ENCODE measurements around the gene ERGIC1. TPM values are rescaled to one million over a fixed set of nuclear protein-coding genes. Genes with fewer than 3 reads are reported as not detected.

The ERGIC1 gene
- total and polyA plus RNA-seq, 2 experiments from 2014 or later: 25.2 to 92.2 TPM

GRCh38 chr5:172886974-172887501, 53.0 kb downstream of the ERGIC1 start:
- H3F3A ChIP-seq (replicated peaks; ENCODE audit: low read depth): no peaks in the 10 kb centered on the region
- H4K20me1 ChIP-seq (replicated peaks; ENCODE audit: insufficient read depth): peaks cover 18% of the 10 kb centered on the region
- TF ChIP-seq EZH2 (IDR thresholded peaks at IDR 0.05; ENCODE audit: low read depth, unreplicated experiment) (no peak), JUNB (IDR thresholded peaks at IDR 0.05; ENCODE audit: unreplicated experiment) (no peak), CREB1 (CRISPR knock-in tag; IDR thresholded peaks at IDR 0.05; ENCODE audit: low read depth) (no peak), ZNF114 (CRISPR knock-in tag; IDR thresholded peaks at IDR 0.05) (no peak), POLR2AphosphoS5 (IDR thresholded peaks at IDR 0.05; ENCODE audit: low read depth) (no peak), ETS1 (IDR thresholded peaks at IDR 0.05) (no peak), CTCF (conservative IDR thresholded peaks at IDR 0.05; ENCODE audit: low read depth in 2 of 2) (no peak), ZNF331 (CRISPR knock-in tag; IDR thresholded peaks at IDR 0.05; ENCODE audit: low read depth) (no peak), EZH2phosphoT487 (IDR thresholded peaks at IDR 0.05; ENCODE audit: unreplicated experiment) (no peak), STAT1 (IDR thresholded peaks at IDR 0.05; ENCODE audit: unreplicated experiment) (no peak), NANOG (IDR thresholded peaks at IDR 0.05; ENCODE audit: borderline replicate concordance) (no peak)
- TF ChIP-seq, protein P1, sequence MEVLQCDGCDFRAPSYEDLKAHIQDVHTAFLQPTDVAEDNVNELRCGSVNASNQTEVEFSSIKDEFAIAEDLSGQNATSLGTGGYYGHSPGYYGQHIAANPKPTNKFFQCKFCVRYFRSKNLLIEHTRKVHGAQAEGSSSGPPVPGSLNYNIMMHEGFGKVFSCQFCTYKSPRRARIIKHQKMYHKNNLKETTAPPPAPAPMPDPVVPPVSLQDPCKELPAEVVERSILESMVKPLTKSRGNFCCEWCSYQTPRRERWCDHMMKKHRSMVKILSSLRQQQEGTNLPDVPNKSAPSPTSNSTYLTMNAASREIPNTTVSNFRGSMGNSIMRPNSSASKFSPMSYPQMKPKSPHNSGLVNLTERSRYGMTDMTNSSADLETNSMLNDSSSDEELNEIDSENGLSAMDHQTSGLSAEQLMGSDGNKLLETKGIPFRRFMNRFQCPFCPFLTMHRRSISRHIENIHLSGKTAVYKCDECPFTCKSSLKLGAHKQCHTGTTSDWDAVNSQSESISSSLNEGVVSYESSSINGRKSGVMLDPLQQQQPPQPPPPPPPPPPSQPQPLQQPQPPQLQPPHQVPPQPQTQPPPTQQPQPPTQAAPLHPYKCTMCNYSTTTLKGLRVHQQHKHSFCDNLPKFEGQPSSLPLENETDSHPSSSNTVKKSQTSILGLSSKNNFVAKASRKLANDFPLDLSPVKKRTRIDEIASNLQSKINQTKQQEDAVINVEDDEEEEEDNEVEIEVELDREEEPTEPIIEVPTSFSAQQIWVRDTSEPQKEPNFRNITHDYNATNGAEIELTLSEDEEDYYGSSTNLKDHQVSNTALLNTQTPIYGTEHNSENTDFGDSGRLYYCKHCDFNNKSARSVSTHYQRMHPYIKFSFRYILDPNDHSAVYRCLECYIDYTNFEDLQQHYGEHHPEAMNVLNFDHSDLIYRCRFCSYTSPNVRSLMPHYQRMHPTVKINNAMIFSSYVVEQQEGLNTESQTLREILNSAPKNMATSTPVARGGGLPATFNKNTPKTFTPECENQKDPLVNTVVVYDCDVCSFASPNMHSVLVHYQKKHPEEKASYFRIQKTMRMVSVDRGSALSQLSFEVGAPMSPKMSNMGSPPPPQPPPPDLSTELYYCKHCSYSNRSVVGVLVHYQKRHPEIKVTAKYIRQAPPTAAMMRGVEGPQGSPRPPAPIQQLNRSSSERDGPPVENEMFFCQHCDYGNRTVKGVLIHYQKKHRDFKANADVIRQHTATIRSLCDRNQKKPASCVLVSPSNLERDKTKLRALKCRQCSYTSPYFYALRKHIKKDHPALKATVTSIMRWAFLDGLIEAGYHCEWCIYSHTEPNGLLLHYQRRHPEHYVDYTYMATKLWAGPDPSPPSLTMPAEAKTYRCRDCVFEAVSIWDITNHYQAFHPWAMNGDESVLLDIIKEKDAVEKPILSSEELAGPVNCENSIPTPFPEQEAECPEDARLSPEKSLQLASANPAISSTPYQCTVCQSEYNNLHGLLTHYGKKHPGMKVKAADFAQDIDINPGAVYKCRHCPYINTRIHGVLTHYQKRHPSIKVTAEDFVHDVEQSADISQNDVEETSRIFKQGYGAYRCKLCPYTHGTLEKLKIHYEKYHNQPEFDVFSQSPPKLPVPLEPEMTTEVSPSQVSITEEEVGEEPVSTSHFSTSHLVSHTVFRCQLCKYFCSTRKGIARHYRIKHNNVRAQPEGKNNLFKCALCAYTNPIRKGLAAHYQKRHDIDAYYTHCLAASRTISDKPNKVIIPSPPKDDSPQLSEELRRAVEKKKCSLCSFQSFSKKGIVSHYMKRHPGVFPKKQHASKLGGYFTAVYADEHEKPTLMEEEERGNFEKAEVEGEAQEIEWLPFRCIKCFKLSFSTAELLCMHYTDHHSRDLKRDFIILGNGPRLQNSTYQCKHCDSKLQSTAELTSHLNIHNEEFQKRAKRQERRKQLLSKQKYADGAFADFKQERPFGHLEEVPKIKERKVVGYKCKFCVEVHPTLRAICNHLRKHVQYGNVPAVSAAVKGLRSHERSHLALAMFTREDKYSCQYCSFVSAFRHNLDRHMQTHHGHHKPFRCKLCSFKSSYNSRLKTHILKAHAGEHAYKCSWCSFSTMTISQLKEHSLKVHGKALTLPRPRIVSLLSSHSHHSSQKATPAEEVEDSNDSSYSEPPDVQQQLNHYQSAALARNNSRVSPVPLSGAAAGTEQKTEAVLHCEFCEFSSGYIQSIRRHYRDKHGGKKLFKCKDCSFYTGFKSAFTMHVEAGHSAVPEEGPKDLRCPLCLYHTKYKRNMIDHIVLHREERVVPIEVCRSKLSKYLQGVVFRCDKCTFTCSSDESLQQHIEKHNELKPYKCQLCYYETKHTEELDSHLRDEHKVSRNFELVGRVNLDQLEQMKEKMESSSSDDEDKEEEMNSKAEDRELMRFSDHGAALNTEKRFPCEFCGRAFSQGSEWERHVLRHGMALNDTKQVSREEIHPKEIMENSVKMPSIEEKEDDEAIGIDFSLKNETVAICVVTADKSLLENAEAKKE (CRISPR knock-in tag; IDR thresholded peaks at IDR 0.05): no peak
- TF ChIP-seq, protein P2, sequence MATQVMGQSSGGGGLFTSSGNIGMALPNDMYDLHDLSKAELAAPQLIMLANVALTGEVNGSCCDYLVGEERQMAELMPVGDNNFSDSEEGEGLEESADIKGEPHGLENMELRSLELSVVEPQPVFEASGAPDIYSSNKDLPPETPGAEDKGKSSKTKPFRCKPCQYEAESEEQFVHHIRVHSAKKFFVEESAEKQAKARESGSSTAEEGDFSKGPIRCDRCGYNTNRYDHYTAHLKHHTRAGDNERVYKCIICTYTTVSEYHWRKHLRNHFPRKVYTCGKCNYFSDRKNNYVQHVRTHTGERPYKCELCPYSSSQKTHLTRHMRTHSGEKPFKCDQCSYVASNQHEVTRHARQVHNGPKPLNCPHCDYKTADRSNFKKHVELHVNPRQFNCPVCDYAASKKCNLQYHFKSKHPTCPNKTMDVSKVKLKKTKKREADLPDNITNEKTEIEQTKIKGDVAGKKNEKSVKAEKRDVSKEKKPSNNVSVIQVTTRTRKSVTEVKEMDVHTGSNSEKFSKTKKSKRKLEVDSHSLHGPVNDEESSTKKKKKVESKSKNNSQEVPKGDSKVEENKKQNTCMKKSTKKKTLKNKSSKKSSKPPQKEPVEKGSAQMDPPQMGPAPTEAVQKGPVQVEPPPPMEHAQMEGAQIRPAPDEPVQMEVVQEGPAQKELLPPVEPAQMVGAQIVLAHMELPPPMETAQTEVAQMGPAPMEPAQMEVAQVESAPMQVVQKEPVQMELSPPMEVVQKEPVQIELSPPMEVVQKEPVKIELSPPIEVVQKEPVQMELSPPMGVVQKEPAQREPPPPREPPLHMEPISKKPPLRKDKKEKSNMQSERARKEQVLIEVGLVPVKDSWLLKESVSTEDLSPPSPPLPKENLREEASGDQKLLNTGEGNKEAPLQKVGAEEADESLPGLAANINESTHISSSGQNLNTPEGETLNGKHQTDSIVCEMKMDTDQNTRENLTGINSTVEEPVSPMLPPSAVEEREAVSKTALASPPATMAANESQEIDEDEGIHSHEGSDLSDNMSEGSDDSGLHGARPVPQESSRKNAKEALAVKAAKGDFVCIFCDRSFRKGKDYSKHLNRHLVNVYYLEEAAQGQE (IDR thresholded peaks at IDR 0.05; ENCODE audit: unreplicated experiment): no peak
- H3K36me3 ChIP-seq (ENCODE audit: insufficient read depth): no peaks in the 10 kb centered on the region; the same call in 1 of the 2 replicates
- no peak overlapping the region for H3K4me3 ChIP-seq
- no peaks in the 10 kb centered on the region for H3K9me2 ChIP-seq (ENCODE audit: insufficient read depth)
- H3K4me2 ChIP-seq: no peak overlapping the region
- H3K27ac ChIP-seq (ENCODE audit: low read depth): 0 out of 2 replicates have a peak overlapping the region, but pooled peaks have one; percentile 45
- ATAC-seq (no peak), DNase-seq (ENCODE audit: low spot score) (no peak)
- Mint-ChIP-seq H3K36me3 (ENCODE audit: low read depth) (peaks cover 50% of the 10 kb centered on the region), H3K27ac (peak overlapping the region; percentile 64), H3K27me3 (ENCODE audit: insufficient read depth, low read depth, poor library complexity) (peaks cover 12% of the 10 kb centered on the region), H3K4me3 (no peak overlapping the region), H3K4me1 (peaks cover 19% of the 10 kb centered on the region), H3K9me3 (no peaks in the 10 kb centered on the region)
- peaks cover 21% of the 10 kb centered on the region for H3K79me2 ChIP-seq (replicated peaks; ENCODE audit: insufficient read depth)
- H3K27me3 ChIP-seq (ENCODE audit: insufficient read depth): no peaks in the 10 kb centered on the region
- H3K4me1 ChIP-seq (ENCODE audit: insufficient read depth): no peaks in the 10 kb centered on the region; the same call in 1 of the 2 replicates
- no peak overlapping the region for H2AFZ ChIP-seq
